Measurements from ENCODE around the gene SP140.
"Not testable (repeated sequence)": the region's sequence is repeated elsewhere in the genome, so short reads cannot be mapped to it uniquely, and the experiment has no call there.

SP140 gene

DNA sequence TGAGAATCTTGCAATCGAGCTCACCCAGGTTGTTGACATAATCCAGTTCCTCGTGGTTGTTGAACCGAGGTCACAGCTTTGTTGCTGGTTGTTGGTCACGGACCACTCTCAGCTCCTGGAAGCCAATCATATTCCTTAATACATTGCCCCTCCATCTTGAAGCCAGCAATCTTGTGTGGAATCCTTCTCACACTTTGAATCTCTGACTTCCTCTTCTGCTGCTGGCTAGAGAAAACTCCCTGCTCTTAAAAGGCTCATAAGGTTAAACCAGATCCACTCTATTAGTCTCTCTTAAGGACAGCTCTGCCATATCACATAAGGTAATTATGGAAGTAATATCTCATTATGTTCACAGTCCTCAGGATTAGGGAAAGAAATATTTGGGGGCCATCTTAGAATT, 41.1 kb downstream of the SP140 start:
- Histone ChIP-seq H3K4me3 (ENCODE audit: low read length) (no peak overlapping the region), H3K27me3 (ENCODE audit: control insufficient read depth, insufficient read depth, low read length) (no peaks in the 10 kb centered on the region), H3K36me3 (ENCODE audit: control insufficient read depth, insufficient read depth, low read length) (no peaks in the 10 kb centered on the region), H3K9ac (ENCODE audit: low read length) (no peak overlapping the region), H3K4me1 (ENCODE audit: control insufficient read depth, insufficient read depth, low read length) (no peaks in the 10 kb centered on the region), H3K9me3 (ENCODE audit: control insufficient read depth, low read length) (no peaks in the 10 kb centered on the region)

DNA sequence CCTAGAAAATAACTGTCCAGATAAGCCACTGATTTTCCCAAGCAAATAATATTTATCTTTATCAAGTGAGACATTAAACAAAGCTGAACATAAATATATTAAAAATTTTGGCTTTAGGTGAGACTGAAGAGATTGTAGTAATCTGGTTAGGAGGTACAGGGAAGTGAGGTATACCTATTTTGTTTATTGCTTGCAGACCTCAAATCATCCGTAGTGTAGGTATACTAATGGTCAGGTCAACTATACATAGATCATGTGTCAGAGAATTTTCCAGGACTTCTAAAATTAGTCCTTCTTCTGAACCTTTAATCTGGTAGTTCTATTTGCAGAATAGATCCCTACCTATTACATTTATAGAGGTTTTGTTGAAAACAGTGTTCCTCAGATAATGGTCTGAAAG, 41.5 kb downstream of the SP140 start:
- no peaks in the 10 kb centered on the region for H3K36me3 ChIP-seq (ENCODE audit: control insufficient read depth, insufficient read depth, low read length)
- H3K4me3 ChIP-seq (ENCODE audit: low read length): no peak overlapping the region
- no peaks in the 10 kb centered on the region for H3K4me1 ChIP-seq (ENCODE audit: control insufficient read depth, insufficient read depth, low read length)
- H3K9me3 ChIP-seq (ENCODE audit: control insufficient read depth, low read length): no peaks in the 10 kb centered on the region
- no peak overlapping the region for H3K9ac ChIP-seq (ENCODE audit: low read length)
- H3K27me3 ChIP-seq (ENCODE audit: control insufficient read depth, insufficient read depth, low read length): no peaks in the 10 kb centered on the region

DNA sequence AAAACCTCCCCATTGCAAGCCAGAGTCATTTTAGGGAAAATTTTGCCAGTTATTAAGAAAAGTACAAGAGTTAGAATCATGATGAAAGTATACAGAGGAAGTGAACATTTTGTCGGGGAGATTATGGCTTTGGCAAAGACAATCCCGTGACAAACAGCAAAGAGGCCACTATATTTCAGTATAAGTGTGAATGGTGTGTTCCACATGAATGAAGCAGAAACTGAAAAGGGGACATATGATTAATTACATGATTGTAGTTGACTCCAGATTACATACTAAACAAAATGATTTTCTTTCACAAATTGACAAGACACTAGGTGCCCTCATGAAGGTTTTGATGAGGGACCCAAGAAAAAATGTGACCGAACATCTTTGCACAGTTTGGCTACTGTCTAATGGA, 42.0 kb downstream of the SP140 start:
- no peaks in the 10 kb centered on the region for H3K9me3 ChIP-seq (ENCODE audit: control insufficient read depth, low read length)
- no peak overlapping the region for H3K9ac ChIP-seq (ENCODE audit: low read length)
- H3K4me1 ChIP-seq (ENCODE audit: control insufficient read depth, insufficient read depth, low read length): no peaks in the 10 kb centered on the region
- H3K27me3 ChIP-seq (ENCODE audit: control insufficient read depth, insufficient read depth, low read length): no peaks in the 10 kb centered on the region
- H3K36me3 ChIP-seq (ENCODE audit: control insufficient read depth, insufficient read depth, low read length): no peaks in the 10 kb centered on the region
- H3K4me3 ChIP-seq (ENCODE audit: low read length): no peak overlapping the region

DNA sequence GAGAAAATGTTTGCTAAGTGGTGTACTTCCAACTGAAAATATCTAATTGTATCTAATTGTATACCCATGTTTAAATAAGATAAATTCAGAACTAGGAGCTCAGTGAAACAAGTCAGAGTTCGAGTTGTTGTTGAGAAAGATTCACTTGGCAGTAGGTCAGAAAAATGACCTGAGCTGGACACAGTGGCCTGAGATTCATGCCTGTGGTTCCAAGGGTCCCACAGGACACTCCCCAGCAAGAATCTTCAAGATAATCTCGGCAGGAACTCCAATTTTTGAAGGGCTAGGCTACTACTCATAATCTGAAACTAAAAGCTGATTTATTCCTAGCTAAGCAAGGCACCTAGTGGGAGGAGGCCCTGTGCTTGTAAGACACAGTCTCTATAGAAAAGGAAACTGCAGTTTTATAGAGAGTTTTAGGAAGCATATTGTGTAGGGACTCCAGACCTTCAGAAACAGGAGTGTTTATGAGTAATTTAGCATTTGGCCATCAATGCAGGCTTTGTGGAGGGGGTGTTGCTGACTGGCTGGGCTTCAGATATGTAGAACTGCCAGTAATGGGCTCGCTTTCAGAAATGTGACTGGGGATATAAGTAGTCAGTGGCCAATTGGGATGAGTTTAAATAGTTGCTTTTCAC, 43.2 kb downstream of the SP140 start:
- no peaks in the 10 kb centered on the region for H3K4me1 ChIP-seq (ENCODE audit: control insufficient read depth, insufficient read depth, low read length)
- no peak overlapping the region for H3K9ac ChIP-seq (ENCODE audit: low read length)
- H3K27me3 ChIP-seq (ENCODE audit: control insufficient read depth, insufficient read depth, low read length): no peaks in the 10 kb centered on the region
- no peaks in the 10 kb centered on the region for H3K9me3 ChIP-seq (ENCODE audit: control insufficient read depth, low read length)
- H3K4me3 ChIP-seq (ENCODE audit: low read length): no peak overlapping the region
- H3K36me3 ChIP-seq (ENCODE audit: control insufficient read depth, insufficient read depth, low read length): no peaks in the 10 kb centered on the region

DNA sequence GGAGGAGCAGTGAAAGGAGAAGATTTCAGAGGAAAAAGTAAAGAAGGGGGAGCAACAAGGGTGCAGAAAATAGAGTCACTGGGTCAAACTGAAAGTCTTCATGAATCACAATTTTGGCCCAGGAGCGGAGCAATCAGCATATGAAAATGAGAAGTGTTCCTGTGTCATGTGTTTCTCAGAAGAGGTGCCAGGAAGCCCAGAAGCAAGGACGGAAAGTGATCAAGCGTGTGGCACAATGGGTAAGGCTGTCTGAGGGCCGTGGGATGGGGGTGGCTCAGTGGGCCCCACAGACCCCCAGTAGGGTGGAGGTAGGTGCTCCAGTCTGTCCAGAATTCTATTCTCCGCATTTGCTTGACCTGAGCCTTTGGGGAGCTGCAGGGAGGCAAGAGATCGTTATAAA, 44.2 kb downstream of the SP140 start:
- H3K36me3 ChIP-seq (ENCODE audit: control insufficient read depth, insufficient read depth, low read length): no peaks in the 10 kb centered on the region
- H3K4me1 ChIP-seq (ENCODE audit: control insufficient read depth, insufficient read depth, low read length): no peaks in the 10 kb centered on the region
- no peaks in the 10 kb centered on the region for H3K27me3 ChIP-seq (ENCODE audit: control insufficient read depth, insufficient read depth, low read length)
- no peaks in the 10 kb centered on the region for H3K9me3 ChIP-seq (ENCODE audit: control insufficient read depth, low read length)
- no peak overlapping the region for H3K9ac ChIP-seq (ENCODE audit: low read length)
- H3K4me3 ChIP-seq (ENCODE audit: low read length): no peak overlapping the region

DNA sequence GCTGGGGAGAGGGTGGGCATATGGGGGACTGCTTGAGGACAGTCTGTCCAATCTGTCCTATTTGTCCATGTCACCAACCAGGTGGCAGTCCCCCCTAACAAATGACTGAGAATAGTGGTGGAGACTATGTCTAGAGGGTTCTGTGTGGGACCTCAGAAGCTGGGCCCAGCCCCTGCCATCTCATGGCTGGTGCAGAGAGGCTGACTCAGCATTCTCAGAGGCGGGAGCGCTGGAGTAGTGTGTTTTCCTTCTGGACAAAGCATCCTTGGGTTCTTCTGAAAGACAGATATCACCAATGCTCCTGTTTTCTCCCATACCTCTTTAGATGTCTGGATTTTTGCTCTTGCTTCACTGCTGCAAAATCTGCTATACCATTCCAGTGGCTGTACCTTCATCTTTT, 57.4 kb downstream of the SP140 start:
- no peaks in the 10 kb centered on the region for H3K27me3 ChIP-seq (ENCODE audit: control insufficient read depth, insufficient read depth, low read length)
- no peaks in the 10 kb centered on the region for H3K4me1 ChIP-seq (ENCODE audit: control insufficient read depth, insufficient read depth, low read length)
- no peak overlapping the region for H3K9ac ChIP-seq (ENCODE audit: low read length)
- H3K36me3 ChIP-seq (ENCODE audit: control insufficient read depth, insufficient read depth, low read length): no peaks in the 10 kb centered on the region
- H3K4me3 ChIP-seq (ENCODE audit: low read length): no peak overlapping the region
- no peaks in the 10 kb centered on the region for H3K9me3 ChIP-seq (ENCODE audit: control insufficient read depth, low read length)

DNA sequence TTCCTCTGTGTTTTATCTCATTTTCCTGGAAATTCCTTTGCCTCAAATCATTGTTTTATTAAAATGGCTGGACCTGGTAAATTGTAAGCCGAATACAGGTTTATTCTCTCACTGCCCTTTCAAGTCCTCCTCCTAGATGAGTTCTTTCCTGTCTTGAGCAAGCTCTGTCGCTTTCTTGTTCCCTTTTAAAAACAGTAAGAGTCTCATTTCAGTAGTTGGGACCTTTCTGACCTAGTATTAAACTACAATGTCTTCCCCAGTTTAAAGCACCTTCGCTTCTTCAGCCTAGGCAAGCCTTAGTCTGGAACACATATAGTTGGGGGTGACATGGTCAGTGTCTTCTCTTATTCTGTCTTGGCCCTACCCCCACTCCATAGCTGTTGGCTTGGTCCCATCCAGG, 60.5 kb downstream of the SP140 start:
- H3K36me3 ChIP-seq (ENCODE audit: control insufficient read depth, insufficient read depth, low read length): no peaks in the 10 kb centered on the region
- H3K9ac ChIP-seq (ENCODE audit: low read length): no peak overlapping the region
- H3K9me3 ChIP-seq (ENCODE audit: control insufficient read depth, low read length): no peaks in the 10 kb centered on the region

DNA sequence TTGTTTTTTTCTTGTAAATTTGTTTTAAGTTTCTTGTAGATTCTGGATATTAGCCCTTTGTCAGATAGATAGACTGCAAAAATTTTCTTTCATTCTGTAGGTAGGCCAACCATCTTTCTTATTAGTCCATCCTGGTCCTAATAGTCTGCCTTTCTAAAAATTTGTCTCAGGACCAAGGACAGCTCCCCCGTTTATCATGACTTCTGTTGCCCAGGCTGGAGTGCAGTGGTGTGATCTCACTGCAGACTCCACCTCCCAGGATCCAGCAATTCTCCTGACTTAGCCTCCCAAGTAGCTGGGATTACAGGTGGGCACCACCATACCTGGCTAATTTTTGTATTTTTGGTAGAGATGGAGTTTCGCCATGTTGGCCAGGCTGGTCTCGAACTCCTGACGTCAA, 63.8 kb downstream of the SP140 start:
- not testable (repeated sequence) for H3K9ac ChIP-seq (ENCODE audit: low read length); H3K27me3 ChIP-seq (ENCODE audit: control insufficient read depth, insufficient read depth, low read length); H3K4me3 ChIP-seq (ENCODE audit: low read length); H3K4me1 ChIP-seq (ENCODE audit: control insufficient read depth, insufficient read depth, low read length); H3K9me3 ChIP-seq (ENCODE audit: control insufficient read depth, low read length); H3K36me3 ChIP-seq (ENCODE audit: control insufficient read depth, insufficient read depth, low read length)

More for the DNA sequence above, 60.5 kb downstream of the SP140 start:
- H3K4me3 ChIP-seq (ENCODE audit: low read length): no peak overlapping the region
- H3K4me1 ChIP-seq (ENCODE audit: control insufficient read depth, insufficient read depth, low read length): no peaks in the 10 kb centered on the region
- no peaks in the 10 kb centered on the region for H3K27me3 ChIP-seq (ENCODE audit: control insufficient read depth, insufficient read depth, low read length)

DNA sequence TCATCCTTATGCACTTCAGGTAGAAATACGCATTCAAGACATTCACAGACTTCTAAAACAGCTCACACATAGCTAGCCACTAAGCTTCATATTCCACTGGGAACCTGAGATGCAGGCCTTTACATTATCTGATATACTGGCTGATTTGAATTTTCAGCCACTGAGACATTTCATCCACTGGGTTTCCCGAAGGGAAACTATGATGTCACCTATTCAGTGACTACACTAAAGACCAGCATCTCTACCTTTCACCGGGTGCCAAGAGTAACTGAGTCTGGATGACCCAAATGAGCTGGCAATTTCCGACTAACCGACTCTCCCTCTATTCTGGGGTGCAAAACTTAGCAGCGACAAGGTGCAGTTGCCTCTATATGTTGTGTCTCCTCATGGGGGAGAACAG, 69.7 kb downstream of the SP140 start:
- Histone ChIP-seq H3K36me3 (ENCODE audit: control insufficient read depth, insufficient read depth, low read length) (no peaks in the 10 kb centered on the region), H3K4me3 (ENCODE audit: low read length) (no peak overlapping the region), H3K27me3 (ENCODE audit: control insufficient read depth, insufficient read depth, low read length) (no peaks in the 10 kb centered on the region), H3K9ac (ENCODE audit: low read length) (no peak overlapping the region), H3K9me3 (ENCODE audit: control insufficient read depth, low read length) (no peaks in the 10 kb centered on the region), H3K4me1 (ENCODE audit: control insufficient read depth, insufficient read depth, low read length) (no peaks in the 10 kb centered on the region)

DNA sequence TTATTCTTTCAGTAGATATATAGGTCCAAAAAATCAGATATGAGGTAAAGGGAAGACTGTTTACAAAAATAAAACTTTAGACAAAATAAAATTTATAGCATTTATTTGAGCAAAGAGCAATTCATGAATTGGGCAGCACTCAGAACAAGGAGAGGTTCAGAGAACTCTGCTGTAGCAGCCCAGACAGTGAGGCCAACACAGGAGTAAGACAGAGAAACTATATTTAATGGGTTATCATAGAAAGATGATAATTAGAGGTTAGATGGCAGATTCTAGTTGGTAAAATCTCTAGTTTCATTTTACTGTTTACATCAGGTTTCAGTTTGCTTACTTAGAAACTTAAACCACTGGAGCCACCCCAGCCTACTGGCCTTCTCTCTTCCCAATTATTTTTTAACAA, 71.4 kb downstream of the SP140 start:
- no peaks in the 10 kb centered on the region for H3K36me3 ChIP-seq (ENCODE audit: control insufficient read depth, insufficient read depth, low read length)
- H3K4me3 ChIP-seq (ENCODE audit: low read length): no peak overlapping the region
- no peaks in the 10 kb centered on the region for H3K4me1 ChIP-seq (ENCODE audit: control insufficient read depth, insufficient read depth, low read length)
- no peaks in the 10 kb centered on the region for H3K27me3 ChIP-seq (ENCODE audit: control insufficient read depth, insufficient read depth, low read length)
- H3K9me3 ChIP-seq (ENCODE audit: control insufficient read depth, low read length): no peaks in the 10 kb centered on the region
- H3K9ac ChIP-seq (ENCODE audit: low read length): no peak overlapping the region

DNA sequence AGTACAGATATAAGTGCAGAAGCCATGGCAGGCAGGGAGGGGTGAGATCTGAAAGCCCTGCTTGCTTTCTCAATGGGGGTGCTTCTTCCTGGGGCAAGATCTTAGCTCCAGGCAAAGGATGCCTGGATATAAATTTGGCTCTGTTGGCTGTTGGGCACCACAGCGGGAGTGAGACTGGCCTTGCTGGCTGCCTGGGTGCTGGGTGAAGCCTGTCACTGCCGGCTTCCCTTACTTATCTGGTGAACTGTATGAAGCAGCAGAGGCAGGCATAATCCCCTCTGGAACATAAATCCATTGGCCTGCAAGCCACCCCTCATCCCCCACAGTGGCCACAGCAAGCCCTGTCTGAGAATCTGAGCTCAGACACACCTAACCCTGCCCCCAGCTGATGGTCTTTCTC, 74.1 kb downstream of the SP140 start:
- no peak overlapping the region for H3K4me3 ChIP-seq (ENCODE audit: low read length)
- no peaks in the 10 kb centered on the region for H3K4me1 ChIP-seq (ENCODE audit: control insufficient read depth, insufficient read depth, low read length)
- no peaks in the 10 kb centered on the region for H3K27me3 ChIP-seq (ENCODE audit: control insufficient read depth, insufficient read depth, low read length)
- no peak overlapping the region for H3K9ac ChIP-seq (ENCODE audit: low read length)
- H3K36me3 ChIP-seq (ENCODE audit: control insufficient read depth, insufficient read depth, low read length): no peaks in the 10 kb centered on the region
- H3K9me3 ChIP-seq (ENCODE audit: control insufficient read depth, low read length): no peaks in the 10 kb centered on the region

DNA sequence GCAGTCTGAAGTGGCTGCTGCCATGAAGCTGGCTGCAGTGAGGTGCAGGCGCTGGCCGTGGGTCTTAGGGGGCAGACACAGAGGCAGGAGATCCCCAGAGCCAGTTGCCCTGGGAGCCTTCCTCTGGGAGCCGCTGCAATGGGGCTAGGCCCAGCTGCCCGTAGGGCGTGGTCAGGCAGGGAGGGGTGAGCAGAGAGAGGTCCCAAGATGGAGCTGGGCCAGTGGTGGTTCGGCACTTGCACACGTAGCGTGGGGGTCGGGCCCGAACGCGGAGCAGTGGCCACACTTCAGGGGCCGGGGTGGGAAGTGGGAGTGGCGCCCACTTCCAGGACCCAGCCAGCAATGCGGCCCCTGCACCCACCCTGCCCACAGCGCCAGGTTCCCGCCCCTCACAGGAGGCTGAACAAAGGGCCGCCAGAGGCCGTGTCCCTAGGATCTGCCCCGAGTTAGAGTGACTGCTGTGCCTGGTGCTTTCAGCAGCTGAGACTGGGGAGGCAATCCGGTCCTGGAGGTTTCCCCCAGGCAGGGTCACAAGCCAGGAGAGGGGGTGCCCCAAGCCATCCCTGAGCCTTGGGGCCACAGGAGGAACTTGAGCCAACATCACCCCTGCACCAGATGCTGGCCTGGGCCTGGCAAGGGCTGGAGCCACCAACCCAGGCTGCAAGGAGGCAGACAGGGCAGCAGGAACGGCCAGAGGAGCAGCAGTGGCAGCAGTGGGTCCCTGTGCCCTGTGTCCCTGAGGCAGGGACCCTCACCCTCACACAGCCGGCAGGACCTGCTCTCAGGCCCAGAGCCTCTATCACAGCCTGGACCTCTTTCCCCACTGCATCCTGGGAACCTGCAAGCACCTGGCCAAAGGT, 80.1 kb downstream of the SP140 start:
- Histone ChIP-seq H3K4me1 (ENCODE audit: control insufficient read depth, insufficient read depth, low read length) (no peaks in the 10 kb centered on the region), H3K9me3 (ENCODE audit: control insufficient read depth, low read length) (no peaks in the 10 kb centered on the region), H3K36me3 (ENCODE audit: control insufficient read depth, insufficient read depth, low read length) (no peaks in the 10 kb centered on the region), H3K27me3 (ENCODE audit: control insufficient read depth, insufficient read depth, low read length) (no peaks in the 10 kb centered on the region), H3K9ac (ENCODE audit: low read length) (no peak overlapping the region), H3K4me3 (ENCODE audit: low read length) (no peak overlapping the region)
